Measurements from ENCODE around the gene MAPK6.

- TF ChIP-seq CTCF (IDR thresholded peaks at IDR 0.05) (no peak), EZH2 (IDR thresholded peaks at IDR 0.05) (no peak), EZH2phosphoT487 (IDR thresholded peaks at IDR 0.05) (no peak)
These were observed 81.9 kb downstream of the MAPK6 start for GRCh38 chr15:52100807-52101442.
